ENCODE measurements around the gene FAM76A. TPM values are rescaled to one million over a fixed set of nuclear protein-coding genes. Genes with fewer than 3 reads are reported as not detected.

The FAM76A gene
- polyA plus RNA-seq, 3 donors = 12.6 to 13.6 (median 12.9) TPM

Other genes with a start within 250 kb of the FAM76A start
- gene WASF2, start 235.8 kb upstream of the FAM76A start, polyA plus RNA-seq (ENCODE audit: insufficient read length in 3 of 3) = 100 to 1,000 TPM; 134 to 154 (median 140) TPM
- gene AHDC1, start 121.8 kb upstream of the FAM76A start, polyA plus RNA-seq (ENCODE audit: insufficient read length in 3 of 3) = 10 to 100 TPM; 31.7 to 36.1 (median 36.1) TPM
- 1 to 10 TPM; 1.4 to 1.8 (median 1.7) TPM for gene FGR, start 90.8 kb upstream of the FAM76A start, polyA plus RNA-seq (ENCODE audit: insufficient read length in 3 of 3)
- 10 to 100 TPM; 18.2 to 24.0 (median 20.3) TPM for gene IFI6, start 53.8 kb upstream of the FAM76A start, polyA plus RNA-seq (ENCODE audit: insufficient read length in 3 of 3)
- 10 to 100 TPM; 45.2 to 46.2 (median 45.7) TPM for gene STX12, start 47.3 kb downstream of the FAM76A start, polyA plus RNA-seq (ENCODE audit: insufficient read length in 3 of 3)
- gene PPP1R8, start 104.8 kb downstream of the FAM76A start, polyA plus RNA-seq (ENCODE audit: insufficient read length in 3 of 3) = 10 to 100 TPM; 65.1 to 70.0 (median 67.5) TPM
- 1 to 10 TPM; 2.7 to 3.3 (median 3.2) TPM for gene THEMIS2, start 146.6 kb downstream of the FAM76A start, polyA plus RNA-seq (ENCODE audit: insufficient read length in 3 of 3)
- 10 to 100 TPM; 73.1 to 78.0 (median 77.2) TPM for gene RPA2, start 188.6 kb downstream of the FAM76A start, polyA plus RNA-seq (ENCODE audit: insufficient read length in 3 of 3)
- gene SMPDL3B, start 209.0 kb downstream of the FAM76A start, polyA plus RNA-seq (ENCODE audit: insufficient read length in 3 of 3) = 10 to 100 TPM; 11.0 to 12.7 (median 12.4) TPM
- gene XKR8, start 234.0 kb downstream of the FAM76A start, polyA plus RNA-seq (ENCODE audit: insufficient read length in 3 of 3) = 1 to 10 TPM; 8.0 to 9.1 (median 8.1) TPM

Measured in right renal cortex interstitium (tissue), 3 donors.